ENCODE data around the gene RPL7A.

The RPL7A gene

GRCh38 chr9:133346021-133346785, 1.8 kb upstream of the RPL7A start:
- no peak for DNase-seq

- peak; percentile 79 for DNase-seq
These were observed 468 bp upstream of the RPL7A start for GRCh38 chr9:133347515-133347984.

DNA sequence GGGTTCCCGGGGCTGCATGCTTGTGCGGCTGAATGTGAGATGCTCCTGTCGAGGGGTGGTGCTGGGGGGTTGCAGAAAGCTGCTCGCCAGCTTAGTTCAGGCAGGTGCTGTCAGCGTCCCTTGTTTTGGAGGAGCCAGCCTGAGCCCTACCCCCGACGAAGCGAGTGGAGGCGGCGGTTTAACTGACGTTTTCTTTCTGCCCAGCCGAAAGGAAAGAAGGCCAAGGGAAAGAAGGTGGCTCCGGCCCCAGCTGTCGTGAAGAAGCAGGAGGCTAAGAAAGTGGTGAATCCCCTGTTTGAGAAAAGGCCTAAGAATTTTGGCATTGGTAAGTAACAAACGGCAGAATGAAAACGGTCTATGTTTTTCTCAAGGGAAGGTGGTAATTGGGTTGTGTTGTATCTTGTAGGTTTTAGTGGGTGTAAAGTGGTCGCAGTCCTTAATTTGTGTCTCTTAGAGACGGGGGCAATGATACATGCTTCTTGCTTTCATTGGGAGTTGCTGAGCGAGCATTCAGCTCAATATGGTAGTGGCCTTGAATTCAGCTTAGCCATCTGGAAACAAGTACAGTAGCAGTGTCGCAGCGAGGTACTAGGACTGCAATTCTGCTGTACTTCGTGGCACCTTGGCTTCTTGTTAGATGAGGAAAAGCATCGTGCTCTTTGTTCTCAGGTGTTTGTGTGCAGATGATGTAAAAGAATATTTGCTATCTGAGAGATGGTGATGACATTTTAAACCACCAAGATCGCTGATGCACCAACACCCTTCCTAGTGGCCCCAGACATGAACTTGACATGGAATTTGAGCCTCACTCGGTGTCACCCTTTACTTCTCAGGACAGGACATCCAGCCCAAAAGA, 928 bp downstream of the RPL7A start:
- DNase-seq, result no peak

- DNase-seq, result no peak
These were observed 2.1 kb downstream of the RPL7A start for GRCh38 chr9:133349965-133350616.

DNA sequence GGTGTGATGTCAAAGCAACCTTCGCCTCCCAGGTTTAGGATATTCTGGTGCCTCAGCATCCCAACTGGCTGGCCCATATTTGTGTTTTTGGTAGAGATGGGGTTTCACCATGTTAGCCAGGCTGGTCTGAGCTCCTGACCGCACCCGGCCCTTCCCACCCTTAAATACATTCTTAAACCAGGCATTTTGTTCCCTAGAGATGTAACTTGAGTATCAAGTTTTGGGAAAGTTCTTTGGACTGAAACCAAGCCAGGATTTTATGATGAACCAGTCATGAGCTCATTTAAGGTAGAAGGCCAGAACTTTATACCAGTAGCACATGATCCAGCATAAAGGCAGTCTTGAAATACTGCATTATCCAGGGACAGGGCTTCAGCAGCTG, 3.5 kb downstream of the RPL7A start:
- DNase-seq, result no peak

GRCh38 chr9:133351908-133352634, 4.1 kb downstream of the RPL7A start:
- no peak for DNase-seq

DNA sequence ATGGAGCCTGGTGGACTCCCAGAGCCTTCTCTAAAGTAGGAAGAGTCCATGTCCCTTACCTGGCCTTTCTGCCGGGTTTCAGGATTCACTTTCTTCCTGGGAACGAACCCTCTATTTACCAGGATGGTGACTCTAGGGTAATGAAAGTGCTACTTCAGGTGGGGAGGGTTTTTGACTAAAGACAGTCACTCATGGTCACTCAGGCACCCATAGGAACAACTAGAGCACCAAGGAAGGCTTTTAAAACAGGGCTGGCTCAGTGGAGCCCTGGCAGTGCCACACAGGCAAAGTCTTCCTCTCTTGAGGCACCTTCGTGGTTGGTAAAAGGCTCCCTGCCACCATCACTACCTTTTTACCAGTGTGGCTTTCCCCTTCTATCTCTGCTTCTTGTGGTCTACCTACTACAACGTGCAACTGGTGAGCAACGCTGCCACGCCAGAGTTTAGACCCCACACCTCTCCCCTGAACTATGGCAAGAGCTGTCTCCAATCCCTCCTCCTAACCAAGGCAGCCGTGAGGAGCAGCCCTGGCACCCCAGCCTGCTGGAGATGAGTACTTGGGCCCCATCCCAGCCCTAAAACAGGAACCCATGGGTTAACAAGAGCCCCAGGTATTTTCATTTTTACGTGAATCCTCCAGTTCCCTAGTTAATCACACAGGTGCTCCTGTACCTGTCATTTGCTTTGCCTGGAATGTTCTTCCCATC, 4.8 kb downstream of the RPL7A start:
- DNase-seq, result no peak

GRCh38 chr9:133353548-133353947, 5.5 kb downstream of the RPL7A start:
- DNase-seq, result no peak

- no peak for DNase-seq
These were observed 6.7 kb downstream of the RPL7A start for GRCh38 chr9:133354766-133355165.

- no peak for DNase-seq
These were observed 7.9 kb downstream of the RPL7A start for GRCh38 chr9:133355881-133356357.

GRCh38 chr9:133356391-133357091, 8.5 kb downstream of the RPL7A start, which contains the start of the genes SURF1 and SURF2:
Gene SURF1, minus strand, starts transcription at chr9:133356487. Its CDS starts 34 bp downstream, at chr9:133356453.
Gene SURF2, plus strand, starts transcription at chr9:133356550. Its CDS starts 43 bp downstream, at chr9:133356593.
- DNase-seq, result peak; percentile 70

GRCh38 chr9:133357656-133358055, 9.6 kb downstream of the RPL7A start:
- no peak for DNase-seq

DNA sequence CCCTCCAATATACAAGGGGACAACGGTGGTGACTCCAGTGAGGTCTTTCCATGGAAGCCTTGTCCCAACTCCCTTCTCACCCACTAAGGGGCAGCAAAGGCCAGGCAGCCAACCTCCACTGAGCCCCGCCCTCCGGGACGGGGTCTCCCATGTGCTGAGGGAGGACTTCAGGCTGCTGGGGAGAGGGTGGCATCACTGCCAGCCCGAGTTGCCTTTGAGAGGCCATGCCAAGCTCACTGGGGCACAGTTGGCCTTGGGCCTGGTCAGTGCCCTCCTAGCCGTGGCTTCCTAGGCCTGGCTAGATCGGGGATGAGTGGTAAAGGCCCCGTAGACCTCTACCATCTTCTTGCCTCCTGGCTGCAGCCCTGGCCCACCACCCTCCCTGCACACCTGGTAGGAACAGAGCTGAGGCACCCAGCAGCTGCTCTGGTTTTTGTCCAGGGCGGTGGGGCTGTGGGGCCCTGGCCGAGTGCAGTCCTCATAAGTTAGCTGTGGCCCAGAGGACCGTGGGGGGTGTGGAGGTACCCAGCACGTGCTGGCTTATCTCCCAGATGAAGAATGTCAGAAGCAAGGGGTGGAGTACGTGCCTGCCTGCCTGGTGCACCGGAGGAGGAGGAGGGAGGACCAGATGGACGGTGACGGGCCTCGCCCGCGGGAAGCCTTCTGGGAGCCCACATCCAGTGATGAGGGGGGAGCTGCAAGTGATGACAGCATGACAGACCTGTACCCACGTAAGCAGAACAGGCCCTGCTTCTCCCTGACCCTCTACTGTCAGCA, 11.6 kb downstream of the RPL7A start:
- DNase-seq, result no peak

DNA sequence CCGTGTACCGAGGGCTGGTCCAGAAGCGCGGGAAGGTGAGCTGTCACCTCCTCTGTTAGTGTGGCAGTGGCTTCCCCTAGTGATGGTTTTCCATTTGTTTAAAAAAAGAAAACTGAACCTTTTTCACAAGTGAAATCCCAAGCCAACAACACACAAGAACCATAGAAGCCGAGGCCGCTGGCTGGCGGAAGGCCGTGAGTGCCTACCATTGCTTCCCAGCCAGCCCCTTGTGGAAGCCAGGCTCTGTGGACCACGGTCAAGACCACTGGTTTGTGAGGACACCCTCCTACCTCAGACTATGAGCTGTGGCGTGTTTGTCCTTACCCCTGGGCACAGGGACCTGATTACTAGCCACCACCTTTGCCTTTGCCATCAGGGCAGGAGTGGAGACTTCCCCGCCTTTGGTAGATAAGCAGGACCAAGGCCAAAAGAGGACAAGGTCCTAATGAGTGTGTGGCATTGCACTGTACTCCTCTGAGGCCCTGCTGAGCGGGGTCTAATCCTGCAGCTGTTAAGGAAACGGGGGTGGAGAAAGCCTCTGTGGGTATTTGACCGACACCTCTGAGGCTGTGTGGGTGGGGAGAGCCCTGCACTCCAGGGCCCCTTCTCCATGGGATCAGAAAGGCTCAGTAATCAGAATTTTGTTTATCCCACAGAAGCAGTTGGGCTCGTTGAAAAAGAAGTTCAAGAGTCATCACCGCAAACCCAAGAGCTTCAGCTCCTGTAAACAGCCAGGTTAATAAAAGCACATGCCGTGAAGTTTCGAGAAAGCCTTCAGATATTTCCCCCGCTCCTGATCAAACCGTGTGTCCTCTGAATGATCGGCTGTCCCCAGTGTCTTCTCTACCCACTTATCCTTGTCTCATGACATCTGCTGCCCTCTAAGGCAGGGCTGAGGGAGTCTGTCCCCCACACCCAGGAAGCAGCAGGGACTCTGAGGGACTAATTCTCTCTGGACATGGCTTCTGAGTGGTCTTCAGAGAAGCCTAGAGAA, 12.7 kb downstream of the RPL7A start:
- no peak for DNase-seq

DNA sequence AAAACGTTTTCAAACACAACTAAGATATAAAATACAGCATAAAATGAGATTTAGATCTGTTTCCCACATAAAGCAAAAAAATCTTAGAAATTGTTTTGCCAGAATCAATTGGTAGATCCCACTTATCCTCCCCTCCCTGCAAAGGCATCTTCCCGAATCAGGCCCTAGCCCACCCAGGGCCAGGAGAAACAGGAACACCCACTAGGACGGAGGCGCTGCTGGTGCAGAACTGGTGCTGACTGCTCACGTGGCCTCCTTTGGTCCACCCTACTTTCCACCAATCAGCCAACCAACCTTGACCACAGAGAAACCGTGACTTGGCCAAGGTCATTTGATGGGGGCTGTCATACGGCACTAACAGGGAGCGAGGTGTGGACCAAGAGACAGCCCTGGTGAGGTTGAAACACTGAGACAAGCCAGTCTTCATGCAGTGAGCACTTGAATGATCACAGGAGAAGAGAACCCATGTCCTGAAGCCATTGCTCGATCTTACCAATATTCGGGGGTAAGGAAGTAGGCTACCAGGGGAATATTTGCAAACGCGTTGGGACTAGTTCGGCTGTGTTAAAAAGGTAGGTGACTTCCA, 13.6 kb downstream of the RPL7A start:
- DNase-seq, result no peak

DNA sequence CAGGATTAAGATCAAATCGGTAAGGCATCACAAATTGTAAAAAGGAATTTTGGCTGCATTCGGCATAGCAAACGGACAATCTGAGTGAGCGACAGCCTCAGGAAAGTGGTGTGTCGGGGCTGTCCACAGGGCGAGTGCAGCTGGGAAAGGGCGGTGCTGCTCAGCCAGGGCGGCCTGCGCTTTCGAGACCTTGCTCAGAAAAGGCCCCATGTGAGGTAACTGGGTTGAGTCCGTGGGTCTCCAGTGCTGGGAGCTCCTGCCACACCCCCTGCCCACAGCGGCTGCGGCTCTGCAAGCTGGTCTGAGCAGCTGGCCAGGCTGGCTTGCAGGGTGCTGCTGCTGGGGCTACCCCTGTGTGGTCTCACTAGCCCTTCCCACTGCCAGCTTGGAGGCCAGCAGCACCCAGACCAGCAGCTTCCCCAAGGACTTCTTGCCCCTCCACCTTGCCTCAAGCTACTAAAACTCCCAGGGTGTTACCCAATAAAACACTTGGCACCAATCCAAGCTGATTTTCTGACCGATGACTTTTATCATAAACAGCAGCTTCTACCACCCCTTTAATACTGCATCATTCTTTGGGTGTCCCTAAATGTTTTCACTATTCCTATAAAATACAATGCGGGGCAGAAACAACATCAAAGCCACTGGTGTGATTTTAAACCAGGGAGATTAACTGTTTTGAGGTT, 14.5 kb downstream of the RPL7A start:
- no peak for DNase-seq

DNA sequence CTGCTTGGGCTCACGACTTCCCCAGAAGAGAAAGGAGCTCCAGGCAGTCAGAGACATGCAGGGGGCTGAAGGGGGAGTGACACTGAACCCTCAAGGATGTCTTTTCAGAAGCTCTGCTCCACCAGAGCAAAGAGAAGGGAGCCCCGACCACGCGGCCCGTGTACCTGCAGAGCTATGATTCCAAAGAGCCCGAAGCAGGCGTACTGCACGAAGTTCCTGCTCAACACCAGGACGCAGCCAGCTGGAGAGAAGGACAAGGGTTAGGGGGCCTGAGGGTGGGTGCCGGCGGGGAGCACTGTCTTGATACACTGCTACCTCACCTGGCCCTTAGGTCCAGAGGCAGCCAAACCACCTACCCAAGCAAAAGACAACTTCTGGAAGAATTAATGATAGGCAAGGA, 18.4 kb downstream of the RPL7A start:
- DNase-seq, result no peak

Data from right kidney (tissue), 1 donor.